GM23338 (cell line): ENCODE measurements around the gene DLG4. TPM values are rescaled to one million over a fixed set of nuclear protein-coding genes. Genes with fewer than 3 reads are reported as not detected.

ENCODE experiments used
- ATAC-seq: fragments of 200-7000 bp; cut with Tn5 transposase; 3 replicates; pipeline ENCODE4 v1.9.1; 2020
- DNase-seq: peaks from one replicate; pipeline ENCODE4 v3.0.0-alpha.2; 2015; ENCODE audit warnings: low spot score
- H2AFZ ChIP-seq: fragments of 200-600 bp; sonication (generic); 2 replicates; pipeline ENCODE4 v1.8.0; 2016; ENCODE audit warnings: antibody characterized with exemption, mild to moderate bottlenecking, moderate library complexity
- H3F3A ChIP-seq: fragments of 200-600 bp; sonication (generic); replicated peaks from 2 replicates; pipeline ENCODE4 v1.8.0; 2017; ENCODE audit warnings: antibody characterized with exemption, mixed run types, low read depth
- H3K27ac ChIP-seq: fragments of 200-600 bp; sonication (generic); 2 replicates; pipeline ENCODE4 v1.6.1; 2016; ENCODE audit warnings: low read depth
- H3K27me3 ChIP-seq: fragments of 200-600 bp; sonication (generic); 2 replicates; pipeline ENCODE4 v1.8.0; 2016; ENCODE audit warnings: mild to moderate bottlenecking, mixed run types, moderate library complexity; ENCODE audit not compliant: insufficient read depth
- H3K36me3 ChIP-seq: fragments of 200-600 bp; sonication (generic); 2 replicates; pipeline ENCODE4 v1.8.0; 2016; ENCODE audit warnings: mild to moderate bottlenecking; ENCODE audit not compliant: insufficient read depth
- H3K4me1 ChIP-seq: fragments of 200-600 bp; sonication (generic); 2 replicates; pipeline ENCODE4 v1.8.0; 2016; ENCODE audit warnings: mild to moderate bottlenecking, moderate library complexity; ENCODE audit not compliant: insufficient read depth
- H3K4me2 ChIP-seq: fragments of 200-600 bp; sonication (generic); 2 replicates; pipeline ENCODE4 v1.7.1; 2017; ENCODE audit warnings: mixed run types
- H3K4me3 ChIP-seq: fragments of 200-600 bp; sonication (generic); 2 replicates; pipeline ENCODE4 v1.6.1; 2016; ENCODE audit warnings: mixed run types
- H3K79me2 ChIP-seq: fragments of 200-600 bp; sonication (generic); replicated peaks from 2 replicates; pipeline ENCODE4 v1.8.0; 2017; ENCODE audit warnings: mild to moderate bottlenecking; ENCODE audit not compliant: insufficient read depth
- H3K9me2 ChIP-seq: fragments of 200-600 bp; sonication (generic); 2 replicates; pipeline ENCODE4 v1.8.0; 2017; ENCODE audit not compliant: insufficient read depth
- H4K20me1 ChIP-seq: fragments of 200-600 bp; sonication (generic); replicated peaks from 2 replicates; pipeline ENCODE4 v1.8.0; 2017; ENCODE audit warnings: mild to moderate bottlenecking; ENCODE audit not compliant: insufficient read depth
- H3K27ac Mint-ChIP-seq: 2 replicates; pipeline ENCODE4 v1.8.0; 2020; ENCODE audit warnings: inconsistent platforms, mild to moderate bottlenecking, moderate library complexity, mixed read lengths
- H3K27me3 Mint-ChIP-seq: 3 replicates; pipeline ENCODE4 v1.8.0; 2022; ENCODE audit warnings: low read depth, mild to moderate bottlenecking, moderate library complexity, mixed read lengths, inconsistent platforms; ENCODE audit not compliant: insufficient read depth, poor library complexity
- H3K36me3 Mint-ChIP-seq: 3 replicates; pipeline ENCODE4 v1.8.0; 2021; ENCODE audit warnings: low read depth, mild to moderate bottlenecking, inconsistent platforms, moderate library complexity, mixed read lengths
- H3K4me1 Mint-ChIP-seq: 3 replicates; pipeline ENCODE4 v1.8.0; 2020; ENCODE audit warnings: mild to moderate bottlenecking, inconsistent platforms, mixed read lengths
- H3K4me3 Mint-ChIP-seq: 3 replicates; pipeline ENCODE4 v1.8.0; 2021; ENCODE audit warnings: moderate library complexity, mild to moderate bottlenecking, inconsistent platforms, mixed read lengths
- H3K9me3 Mint-ChIP-seq: 3 replicates; pipeline ENCODE4 v1.8.0; 2020; ENCODE audit warnings: moderate library complexity, mild to moderate bottlenecking, inconsistent platforms, mixed read lengths
- EZH2phosphoT487 ChIP-seq: fragments of 200-600 bp; sonication (generic); IDR thresholded peaks from one replicate; pipeline ENCODE4 v1.8.1; 2018; ENCODE audit warnings: antibody characterized with exemption; ENCODE audit not compliant: unreplicated experiment
- JUNB ChIP-seq: IDR thresholded peaks from one replicate; pipeline ENCODE4 v1.6.1; 2016; ENCODE audit warnings: antibody characterized with exemption; ENCODE audit not compliant: unreplicated experiment
- POLR2AphosphoS5 ChIP-seq: IDR thresholded peaks from 2 replicates; pipeline ENCODE4 v1.6.1; 2016; ENCODE audit warnings: antibody characterized with exemption, low read depth
- ZNF114 ChIP-seq: fragments of 250-450 bp; sonication (Bioruptor Pico); IDR thresholded peaks from 2 replicates; pipeline ENCODE4 v1.5.0; 2020; ENCODE audit warnings: mild to moderate bottlenecking, moderate library complexity
- ZNF462 ChIP-seq: fragments of 250-450 bp; sonication (Bioruptor Pico); IDR thresholded peaks from 2 replicates; pipeline ENCODE4 v1.5.0; 2020; ENCODE audit warnings: mild to moderate bottlenecking, moderate library complexity
- polyA plus RNA-seq: library from polyadenylated mRNA; unstranded; fragments of >200 nt; fragmentation: Nextera tagmentation; extraction: Ambion mirVana; gene quantifications from 2 replicates; pipeline ENCODE4 v1.2.1, GENCODE V29; 2016
- total RNA-seq: library from RNA; depleted of rRNA; stranded (reverse); fragments of >200 nt; shearing (Covaris generic); gene quantifications from 2 replicates; pipeline ENCODE4 v1.2.3, GENCODE V29; 2014
- TF ChIP-seq, protein P1 (sequence below): IDR thresholded peaks from 2 replicates; pipeline ENCODE4 v1.6.1; 2016; ENCODE audit warnings: antibody characterized with exemption
- TF ChIP-seq, protein P2 (sequence below), 2 experiments: fragments of 200-600 bp in 1 of 2; sonication (generic) in 1 of 2; conservative IDR thresholded peaks; 2 replicates each; pipeline versions ENCODE4 v1.5.1 to v1.6.1; 2016 to 2017; ENCODE audit warnings: antibody characterized with exemption in 2 of 2, low read depth in 2 of 2, mild to moderate bottlenecking in 2 of 2, moderate library complexity in 1 of 2

Gene DLG4
- total and polyA plus RNA-seq, 2 experiments from 2014 or later: 11.1 to 31.0 TPM

- TF ChIP-seq EZH2phosphoT487 (no peak), JUNB (no peak), POLR2AphosphoS5 (peak; percentile 41; the same call in 1 of the 2 replicates), ZNF114 (no peak), ZNF462 (CRISPR knock-in tag) (no peak)
- TF ChIP-seq, protein P1, sequence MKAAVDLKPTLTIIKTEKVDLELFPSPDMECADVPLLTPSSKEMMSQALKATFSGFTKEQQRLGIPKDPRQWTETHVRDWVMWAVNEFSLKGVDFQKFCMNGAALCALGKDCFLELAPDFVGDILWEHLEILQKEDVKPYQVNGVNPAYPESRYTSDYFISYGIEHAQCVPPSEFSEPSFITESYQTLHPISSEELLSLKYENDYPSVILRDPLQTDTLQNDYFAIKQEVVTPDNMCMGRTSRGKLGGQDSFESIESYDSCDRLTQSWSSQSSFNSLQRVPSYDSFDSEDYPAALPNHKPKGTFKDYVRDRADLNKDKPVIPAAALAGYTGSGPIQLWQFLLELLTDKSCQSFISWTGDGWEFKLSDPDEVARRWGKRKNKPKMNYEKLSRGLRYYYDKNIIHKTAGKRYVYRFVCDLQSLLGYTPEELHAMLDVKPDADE: no peak
- TF ChIP-seq, protein P2, sequence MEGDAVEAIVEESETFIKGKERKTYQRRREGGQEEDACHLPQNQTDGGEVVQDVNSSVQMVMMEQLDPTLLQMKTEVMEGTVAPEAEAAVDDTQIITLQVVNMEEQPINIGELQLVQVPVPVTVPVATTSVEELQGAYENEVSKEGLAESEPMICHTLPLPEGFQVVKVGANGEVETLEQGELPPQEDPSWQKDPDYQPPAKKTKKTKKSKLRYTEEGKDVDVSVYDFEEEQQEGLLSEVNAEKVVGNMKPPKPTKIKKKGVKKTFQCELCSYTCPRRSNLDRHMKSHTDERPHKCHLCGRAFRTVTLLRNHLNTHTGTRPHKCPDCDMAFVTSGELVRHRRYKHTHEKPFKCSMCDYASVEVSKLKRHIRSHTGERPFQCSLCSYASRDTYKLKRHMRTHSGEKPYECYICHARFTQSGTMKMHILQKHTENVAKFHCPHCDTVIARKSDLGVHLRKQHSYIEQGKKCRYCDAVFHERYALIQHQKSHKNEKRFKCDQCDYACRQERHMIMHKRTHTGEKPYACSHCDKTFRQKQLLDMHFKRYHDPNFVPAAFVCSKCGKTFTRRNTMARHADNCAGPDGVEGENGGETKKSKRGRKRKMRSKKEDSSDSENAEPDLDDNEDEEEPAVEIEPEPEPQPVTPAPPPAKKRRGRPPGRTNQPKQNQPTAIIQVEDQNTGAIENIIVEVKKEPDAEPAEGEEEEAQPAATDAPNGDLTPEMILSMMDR (conservative IDR thresholded peaks at IDR 0.05; ENCODE audit: low read depth in 2 of 2): no peak
- Mint-ChIP-seq H3K4me1 (peaks cover 19% of the 10 kb centered on the region), H3K27ac (peak overlapping the region; percentile 67), H3K27me3 (peaks cover 29% of the 10 kb centered on the region), H3K4me3 (peak overlapping the region; percentile 91; the same call in 2 of the 3 replicates), H3K36me3 (peaks cover 60% of the 10 kb centered on the region), H3K9me3 (no peaks in the 10 kb centered on the region; the same call in 2 of the 3 replicates)
- Histone ChIP-seq H3K27me3 (no peaks in the 10 kb centered on the region), H3K36me3 (peaks cover 23% of the 10 kb centered on the region), H3F3A (peaks cover 28% of the 10 kb centered on the region), H3K4me2 (no peak overlapping the region), H3K79me2 (peaks cover 30% of the 10 kb centered on the region), H3K27ac (peak overlapping the region; percentile 66), H3K9me2 (no peaks in the 10 kb centered on the region), H2AFZ (no peak overlapping the region), H3K4me1 (peaks cover 5% of the 10 kb centered on the region), H3K4me3 (no peak overlapping the region), H4K20me1 (peaks cover 20% of the 10 kb centered on the region; the same call in 1 of the 2 replicates)
- DNase-seq (no peak), ATAC-seq (no peak)
Measured at GRCh38 chr17:7258731-7259554, 39.3 kb upstream of the DLG4 start.
